Osteoblast (primary cell): ENCODE measurements around the gene RAD51B. TPM values are rescaled to one million over a fixed set of nuclear protein-coding genes. Genes with fewer than 3 reads are reported as not detected.

Experiments used
- DNase-seq: peaks from one replicate; pipeline ENCODE4 v3.0.0; 2011; ENCODE audit warnings: low spot score, mixed read lengths; ENCODE audit not compliant: insufficient read length; ENCODE audit errors: missing footprints
- H2AFZ ChIP-seq: 2 replicates; pipeline ENCODE4 v1.6.0; 2011; ENCODE audit warnings: mild to moderate bottlenecking, low read length
- H3K27ac ChIP-seq: 2 replicates; pipeline ENCODE4 v1.5.1; 2011; ENCODE audit warnings: mild to moderate bottlenecking, low read depth, low read length, moderate library complexity
- H3K27me3 ChIP-seq: 2 replicates; pipeline ENCODE4 v1.6.0; 2012; ENCODE audit warnings: mild to moderate bottlenecking, control low read depth, inconsistent platforms, low read length, moderate library complexity; ENCODE audit not compliant: insufficient read depth
- H3K36me3 ChIP-seq: 2 replicates; pipeline ENCODE4 v1.5.1; 2011; ENCODE audit warnings: mild to moderate bottlenecking, low read length, control low read depth, moderate library complexity; ENCODE audit not compliant: insufficient read depth
- H3K4me1 ChIP-seq: 2 replicates; pipeline ENCODE4 v1.5.1; 2011; ENCODE audit warnings: mild to moderate bottlenecking, low read length, control low read depth, moderate library complexity; ENCODE audit not compliant: insufficient read depth
- H3K4me2 ChIP-seq: 2 replicates; pipeline ENCODE4 v1.6.0; 2011; ENCODE audit warnings: mild to moderate bottlenecking, low read length; ENCODE audit not compliant: insufficient read depth
- H3K4me3 ChIP-seq: fragments of 200-600 bp; sonication (generic); 3 replicates; pipeline ENCODE4 v1.5.1; 2012; ENCODE audit warnings: mild to moderate bottlenecking, low read length, inconsistent platforms; ENCODE audit not compliant: insufficient read depth
- H3K79me2 ChIP-seq: 2 replicates; pipeline ENCODE4 v1.6.0; 2012; ENCODE audit warnings: mild to moderate bottlenecking, low read length, control low read depth, inconsistent platforms; ENCODE audit not compliant: insufficient read depth
- H3K9me3 ChIP-seq: 2 replicates; pipeline ENCODE4 v1.5.1; 2011; ENCODE audit warnings: low read depth, low read length, control low read depth
- H4K20me1 ChIP-seq: 2 replicates; pipeline ENCODE4 v1.6.0; 2012; ENCODE audit warnings: mild to moderate bottlenecking, low read length, control low read depth; ENCODE audit not compliant: insufficient read depth
- CTCF ChIP-seq: IDR thresholded peaks from 2 replicates; pipeline ENCODE4 v1.5.1; 2011; ENCODE audit warnings: mild to moderate bottlenecking, low read depth, low read length, moderate library complexity; ENCODE audit errors: extremely low read depth
- total RNA-seq: library from RNA; depleted of rRNA; stranded (reverse); fragments of >200 nt; gene quantifications from 2 replicates; pipeline ENCODE4 v1.2.3, GENCODE V29; 2012

Gene RAD51B
- total RNA-seq, 1 donor: 13.8 TPM

- Histone ChIP-seq H3K4me1 (peaks cover 48% of the 10 kb centered on the region), H3K36me3 (no peaks in the 10 kb centered on the region), H3K9me3 (no peaks in the 10 kb centered on the region), H3K27me3 (no peaks in the 10 kb centered on the region), H3K27ac (no peak overlapping the region), H3K79me2 (no peaks in the 10 kb centered on the region), H3K4me2 (no peak overlapping the region), H4K20me1 (no peaks in the 10 kb centered on the region), H2AFZ (no peak overlapping the region), H3K4me3 (no peak overlapping the region)
- no peak for DNase-seq
- TF ChIP-seq CTCF: no peak
Measured at GRCh38 chr14:68666899-68667298, 847.3 kb downstream of the RAD51B start.

- no peak overlapping the region for H3K4me2 ChIP-seq
- peaks cover 48% of the 10 kb centered on the region for H3K4me1 ChIP-seq
- no peaks in the 10 kb centered on the region for H3K9me3 ChIP-seq
- H2AFZ ChIP-seq: no peak overlapping the region
- no peak for TF ChIP-seq CTCF
- DNase-seq: no peak
- H3K27ac ChIP-seq: no peak overlapping the region
- no peak overlapping the region for H3K4me3 ChIP-seq
- H3K79me2 ChIP-seq: no peaks in the 10 kb centered on the region
- H4K20me1 ChIP-seq: no peaks in the 10 kb centered on the region
- no peaks in the 10 kb centered on the region for H3K27me3 ChIP-seq
- no peaks in the 10 kb centered on the region for H3K36me3 ChIP-seq
Measured at GRCh38 chr14:68667313-68667791, 847.8 kb downstream of the RAD51B start.

- H2AFZ ChIP-seq: peak overlapping the region; percentile 8
- H3K27ac ChIP-seq: no peak overlapping the region
- TF ChIP-seq CTCF: no peak
- no peaks in the 10 kb centered on the region for H4K20me1 ChIP-seq
- H3K79me2 ChIP-seq: no peaks in the 10 kb centered on the region
- H3K4me2 ChIP-seq: no peak overlapping the region
- no peaks in the 10 kb centered on the region for H3K27me3 ChIP-seq
- H3K9me3 ChIP-seq: no peaks in the 10 kb centered on the region
- no peak overlapping the region for H3K4me3 ChIP-seq
- peaks cover 44% of the 10 kb centered on the region for H3K4me1 ChIP-seq
- DNase-seq: no peak
- H3K36me3 ChIP-seq: no peaks in the 10 kb centered on the region
Measured at GRCh38 chr14:68668028-68668427, 848.4 kb downstream of the RAD51B start.

- H3K4me3 ChIP-seq: no peak overlapping the region
- peaks cover 39% of the 10 kb centered on the region for H3K4me1 ChIP-seq
- no peak for TF ChIP-seq CTCF
- H3K27me3 ChIP-seq: no peaks in the 10 kb centered on the region
- H4K20me1 ChIP-seq: no peaks in the 10 kb centered on the region
- H3K27ac ChIP-seq: no peak overlapping the region
- H3K79me2 ChIP-seq: no peaks in the 10 kb centered on the region
- no peak for DNase-seq
- no peaks in the 10 kb centered on the region for H3K36me3 ChIP-seq
- H3K9me3 ChIP-seq: no peaks in the 10 kb centered on the region
- no peak overlapping the region for H3K4me2 ChIP-seq
- no peak overlapping the region for H2AFZ ChIP-seq
Measured at GRCh38 chr14:68668531-68668930, 849.0 kb downstream of the RAD51B start.
